ENCODE measurements around the gene HSD17B1.

The HSD17B1 gene

DNA sequence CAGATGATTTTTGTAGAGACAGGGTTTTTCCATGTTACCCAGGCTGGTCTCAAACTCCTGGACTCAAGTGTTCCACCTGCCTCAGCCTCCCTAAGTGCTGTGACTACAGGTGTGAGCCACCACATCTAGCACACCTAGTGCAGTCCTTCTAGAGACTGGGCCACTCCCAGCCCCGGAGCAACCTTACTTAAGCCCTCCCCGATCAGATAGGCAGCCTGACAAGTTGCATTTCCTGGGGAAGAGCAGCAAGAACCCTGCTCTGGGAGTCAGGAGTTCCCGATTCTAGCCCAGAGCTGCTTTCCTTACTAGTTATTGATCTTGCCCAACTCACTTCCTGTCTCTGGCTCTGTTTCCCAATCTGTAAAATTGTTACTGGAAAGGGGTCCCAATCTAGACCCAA lies 23.7 kb upstream of the HSD17B1 start:
- DNase-seq = no peak
- Histone ChIP-seq H3K9me3 (ENCODE audit: control extremely low read depth in 1 of 5, control insufficient read depth in 4 of 5, insufficient read depth in 2 of 5, low read depth in 1 of 5, low read length in 4 of 5) (no peaks in the 10 kb centered on the region), H3K27me3 (replicated peaks in 2 of 5; ENCODE audit: control insufficient read depth in 4 of 5, insufficient read depth in 5 of 5, low read length in 4 of 5) (no peaks in the 10 kb centered on the region), H3K36me3 (ENCODE audit: control insufficient read depth in 4 of 4, insufficient read depth in 4 of 4, low read length in 3 of 4) (no peaks in the 10 kb centered on the region), H3K4me1 (ENCODE audit: control extremely low read depth in 1 of 4, control insufficient read depth in 4 of 4, insufficient read depth in 4 of 4, low read length in 3 of 4) (peaks cover 2 to 48% (median 41%) of the 10 kb centered on the region in 4 experiments), H3K27ac (ENCODE audit: insufficient read depth in 1 of 2, low read depth in 1 of 2, low read length in 2 of 2, poor library complexity in 1 of 2, severe bottlenecking in 2 of 2) (peak overlapping the region in 1 of 2 experiments; percentile 14), H3K4me3 (ENCODE audit: control insufficient read depth in 1 of 7, extremely low read depth in 1 of 7, insufficient read depth in 4 of 7, low read depth in 2 of 7, low read length in 6 of 7) (no peak overlapping the region)
- ChIA-PET CTCF (interaction anchor here (0.7 to 4.9 kb wide), 4 partner anchors 9 to 307 kb away, joined by 3 to 47 read pairs (median 6); no protein-coding TSS in a partner anchor), POLR2A (interaction anchor here (0.6 kb wide), 1 partner anchor 239 kb away, joined by 3 read pairs; no protein-coding TSS in a partner anchor)
- WGBS (ENCODE audit: insufficient coverage) = 4% methylated on average over 3 of the region's 3 CpGs

DNA sequence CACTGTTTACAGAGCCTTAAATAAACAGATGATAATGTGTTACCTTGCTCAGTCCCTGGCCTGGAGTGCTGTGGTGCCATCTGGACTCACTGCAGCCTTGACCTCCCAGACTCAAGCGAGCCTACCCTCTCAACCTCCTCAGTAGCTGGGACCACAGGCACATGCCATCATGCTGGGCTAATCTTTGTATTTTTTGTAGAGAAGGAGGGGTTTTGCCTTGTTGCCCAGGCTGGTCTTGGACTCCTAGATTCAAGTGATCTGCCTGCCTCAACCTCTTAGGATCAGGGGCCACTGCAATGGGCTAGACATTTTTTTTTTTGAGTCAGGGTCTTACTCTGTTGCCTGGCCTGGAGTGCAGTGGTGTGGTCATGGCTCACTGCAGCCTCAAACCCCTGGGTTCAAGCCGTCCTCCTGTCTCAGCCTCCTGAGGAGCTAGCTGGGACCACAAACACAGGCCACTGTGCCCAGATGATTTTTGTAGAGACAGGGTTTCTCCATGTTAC lies 21.7 kb upstream of the HSD17B1 start:
- peak overlapping the region in 2 of 7 experiments; percentile 49 to 60 for H3K4me3 ChIP-seq (ENCODE audit: control insufficient read depth in 1 of 7, extremely low read depth in 1 of 7, insufficient read depth in 4 of 7, low read depth in 2 of 7, low read length in 6 of 7)
- H3K4me1 ChIP-seq (ENCODE audit: control extremely low read depth in 1 of 4, control insufficient read depth in 4 of 4, insufficient read depth in 4 of 4, low read length in 3 of 4) = peaks cover 2 to 57% (median 51%) of the 10 kb centered on the region in 4 experiments
- ChIA-PET CTCF (interaction anchor here (3.3 to 4.9 kb wide), 2 partner anchors 11 to 209 kb away, joined by 9 to 47 read pairs; no protein-coding TSS in a partner anchor), POLR2A (interaction anchor here (0.9 to 1.3 kb wide), 2 partner anchors 108 to 211 kb away, joined by 4 to 5 read pairs; partner anchors contain the start of gene CAVIN1)
- no peak overlapping the region for H3K27ac ChIP-seq (ENCODE audit: insufficient read depth in 1 of 2, low read depth in 1 of 2, low read length in 2 of 2, poor library complexity in 1 of 2, severe bottlenecking in 2 of 2)
- no peaks in the 10 kb centered on the region for H3K9me3 ChIP-seq (ENCODE audit: control extremely low read depth in 1 of 5, control insufficient read depth in 4 of 5, insufficient read depth in 2 of 5, low read depth in 1 of 5, low read length in 4 of 5)
- no peaks in the 10 kb centered on the region for H3K36me3 ChIP-seq (ENCODE audit: control insufficient read depth in 4 of 4, insufficient read depth in 4 of 4, low read length in 3 of 4)
- 88% methylated on average over 1 of the region's 2 CpGs for WGBS (ENCODE audit: insufficient coverage)
- no peak for DNase-seq
- no peaks in the 10 kb centered on the region for H3K27me3 ChIP-seq (replicated peaks in 2 of 5; ENCODE audit: control insufficient read depth in 4 of 5, insufficient read depth in 5 of 5, low read length in 4 of 5)

DNA sequence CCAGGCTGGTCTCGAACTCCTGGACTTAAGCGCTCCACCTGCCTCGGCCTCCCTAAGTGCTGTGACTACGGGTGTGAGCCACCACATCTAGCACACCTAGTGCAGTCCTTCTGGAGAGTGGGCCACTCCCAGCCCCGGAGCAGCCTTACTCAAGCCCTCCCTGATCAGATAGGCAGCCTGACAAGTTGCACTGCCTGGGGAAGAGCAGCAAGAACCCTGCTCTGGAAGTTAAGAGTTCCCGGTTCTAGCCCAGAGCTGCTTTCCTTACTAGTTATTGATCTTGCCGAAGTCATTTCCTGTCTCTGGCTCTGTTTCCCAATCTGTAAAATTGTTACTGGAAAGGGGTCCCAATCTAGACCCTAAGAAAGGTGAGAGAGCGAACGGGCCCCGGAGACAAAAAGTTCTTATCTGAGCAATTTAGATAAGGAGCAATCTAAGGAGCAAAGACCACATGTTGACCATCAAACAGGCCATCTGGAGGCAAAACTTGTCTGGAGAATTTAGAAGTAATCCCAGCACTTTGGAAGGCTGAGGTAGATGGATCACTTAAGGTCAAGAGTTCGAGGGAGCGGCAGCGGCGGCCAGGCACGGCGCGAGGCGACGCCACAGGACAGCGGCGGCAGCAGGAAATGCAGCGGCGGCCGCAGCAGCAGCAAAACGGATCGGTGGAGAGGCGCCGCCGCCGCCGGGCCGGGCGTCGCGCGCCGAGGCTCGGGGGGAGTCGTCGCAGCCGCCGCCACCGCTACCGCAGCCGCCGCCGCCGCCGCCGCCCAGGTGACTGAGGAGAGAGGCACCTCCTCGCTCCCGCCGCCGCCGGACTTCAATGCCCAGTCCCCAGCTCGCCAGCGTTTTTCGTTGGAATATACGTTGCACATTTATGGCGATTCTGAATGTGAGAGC lies 21.0 kb upstream of the HSD17B1 start:
- DNase-seq = peak in 2 of 3 donors; percentile 52 to 72
- ChIA-PET POLR2A (interaction anchor here (0.6 to 0.9 kb wide), 3 partner anchors 24 to 109 kb away, joined by 3 to 5 read pairs (median 3); partner anchors contain the start of gene CAVIN1), CTCF (interaction anchor here (0.8 to 4.9 kb wide), 3 partner anchors 12 to 210 kb away, joined by 3 to 47 read pairs (median 9); no protein-coding TSS in a partner anchor)
- Histone ChIP-seq H3K4me3 (ENCODE audit: control insufficient read depth in 1 of 7, extremely low read depth in 1 of 7, insufficient read depth in 4 of 7, low read depth in 2 of 7, low read length in 6 of 7) (peak overlapping the region; percentile 48 to 86 (median 63)), H3K4me1 (ENCODE audit: control extremely low read depth in 1 of 4, control insufficient read depth in 4 of 4, insufficient read depth in 4 of 4, low read length in 3 of 4) (peaks cover 2 to 58% (median 52%) of the 10 kb centered on the region in 4 experiments), H3K27ac (ENCODE audit: insufficient read depth in 1 of 2, low read depth in 1 of 2, low read length in 2 of 2, poor library complexity in 1 of 2, severe bottlenecking in 2 of 2) (no peak overlapping the region), H3K27me3 (replicated peaks in 2 of 5; ENCODE audit: control insufficient read depth in 4 of 5, insufficient read depth in 5 of 5, low read length in 4 of 5) (no peaks in the 10 kb centered on the region), H3K9me3 (ENCODE audit: control extremely low read depth in 1 of 5, control insufficient read depth in 4 of 5, insufficient read depth in 2 of 5, low read depth in 1 of 5, low read length in 4 of 5) (no peaks in the 10 kb centered on the region), H3K36me3 (ENCODE audit: control insufficient read depth in 4 of 4, insufficient read depth in 4 of 4, low read length in 3 of 4) (no peaks in the 10 kb centered on the region)
- 11% methylated on average over 60 of the region's 60 CpGs for WGBS (ENCODE audit: insufficient coverage)

DNA sequence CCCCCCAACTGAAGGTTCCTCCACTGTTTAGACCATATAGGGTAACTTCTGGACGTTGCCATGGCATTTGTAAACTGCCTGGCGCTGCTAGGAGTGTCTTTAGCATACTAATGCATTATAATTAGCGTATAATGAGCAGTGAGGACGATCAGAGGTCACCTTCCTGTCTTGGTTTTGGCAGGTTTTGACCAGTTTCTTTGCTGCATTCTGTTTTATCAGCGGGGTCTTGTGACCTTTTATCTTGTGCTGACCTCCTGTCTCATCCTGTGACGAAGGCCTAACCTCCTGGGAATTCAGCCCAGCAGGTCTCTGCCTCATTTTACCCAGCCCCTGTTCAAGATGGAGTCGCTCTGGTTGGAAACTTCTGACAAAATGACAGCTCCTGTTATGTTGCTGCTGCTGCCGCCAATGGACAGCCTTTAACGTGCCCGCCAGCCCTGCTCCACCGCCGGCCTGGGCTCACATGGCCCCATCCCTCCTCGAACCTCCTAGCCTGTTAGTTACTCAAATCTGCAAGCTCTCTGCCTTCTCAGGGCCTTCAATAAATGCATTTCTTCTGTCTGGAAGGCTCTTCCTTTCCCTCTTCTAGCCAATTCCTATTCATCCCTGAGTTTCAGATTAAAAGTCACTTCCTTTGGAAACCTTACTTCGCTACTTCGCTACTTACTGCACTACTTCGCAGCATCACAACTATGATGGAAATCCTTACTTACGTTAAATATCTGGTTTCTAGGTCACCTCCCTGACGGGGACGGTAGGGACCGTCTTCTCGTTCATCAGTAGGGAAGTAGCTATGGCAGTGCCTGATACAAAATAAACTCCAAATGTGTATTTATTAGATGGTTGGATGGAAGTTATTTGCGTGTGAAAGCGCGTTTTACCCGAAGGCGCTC lies 17.3 kb upstream of the HSD17B1 start:
- ChIA-PET CTCF (interaction anchor here (1.1 to 3.1 kb wide), 4 partner anchors 13 to 214 kb away, joined by 3 to 11 read pairs (median 5); no protein-coding TSS in a partner anchor), POLR2A (interaction anchor here (0.8 to 1.4 kb wide), 3 partner anchors 8 to 42 kb away, joined by 3 to 4 read pairs (median 4); partner anchors contain the start of gene PSMC3IP)
- Histone ChIP-seq H3K36me3 (ENCODE audit: control insufficient read depth in 4 of 4, insufficient read depth in 4 of 4, low read length in 3 of 4) (peaks cover 0 to 20% (median 11%) of the 10 kb centered on the region in 4 experiments), H3K27ac (ENCODE audit: insufficient read depth in 1 of 2, low read depth in 1 of 2, low read length in 2 of 2, poor library complexity in 1 of 2, severe bottlenecking in 2 of 2) (peak overlapping the region; percentile 34 to 73), H3K9me3 (ENCODE audit: control extremely low read depth in 1 of 5, control insufficient read depth in 4 of 5, insufficient read depth in 2 of 5, low read depth in 1 of 5, low read length in 4 of 5) (no peaks in the 10 kb centered on the region), H3K4me1 (ENCODE audit: control extremely low read depth in 1 of 4, control insufficient read depth in 4 of 4, insufficient read depth in 4 of 4, low read length in 3 of 4) (peaks cover 2 to 44% (median 36%) of the 10 kb centered on the region in 4 experiments), H3K27me3 (replicated peaks in 2 of 5; ENCODE audit: control insufficient read depth in 4 of 5, insufficient read depth in 5 of 5, low read length in 4 of 5) (no peaks in the 10 kb centered on the region), H3K4me3 (ENCODE audit: control insufficient read depth in 1 of 7, extremely low read depth in 1 of 7, insufficient read depth in 4 of 7, low read depth in 2 of 7, low read length in 6 of 7) (peak overlapping the region; percentile 70 to 81 (median 72))
- WGBS (ENCODE audit: insufficient coverage) = 45% methylated on average over 25 of the region's 26 CpGs
- DNase-seq = peak in 1 of 3 donors; percentile 50

DNA sequence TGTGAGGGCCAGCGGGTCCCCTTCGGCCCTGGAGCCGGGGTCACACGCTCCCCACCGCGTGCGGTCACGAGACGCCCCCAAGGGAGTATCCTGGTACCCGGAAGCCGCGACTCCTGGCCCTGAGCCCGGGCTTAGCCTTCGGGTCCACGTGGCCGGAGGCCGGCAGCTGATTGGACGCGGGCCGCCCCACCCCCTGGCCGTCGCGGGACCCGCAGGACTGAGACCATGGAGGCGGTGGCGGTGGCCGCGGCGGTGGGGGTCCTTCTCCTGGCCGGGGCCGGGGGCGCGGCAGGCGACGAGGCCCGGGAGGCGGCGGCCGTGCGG lies 16.7 kb upstream of the HSD17B1 start, which contains the start of gene NAGLU:
TSS of gene NAGLU (plus strand) at position 194 of the 324 bp plus-strand sequence. CDS start at position 226, 32 bp downstream.
- DNase-seq = peak; percentile 86 to 91 (median 89)
- 0% methylated on average over 40 of the region's 40 CpGs for WGBS (ENCODE audit: insufficient coverage)
- H3K4me1 ChIP-seq (ENCODE audit: control extremely low read depth in 1 of 4, control insufficient read depth in 4 of 4, insufficient read depth in 4 of 4, low read length in 3 of 4) = peaks cover 2 to 38% (median 30%) of the 10 kb centered on the region in 4 experiments
- H3K9me3 ChIP-seq (ENCODE audit: control extremely low read depth in 1 of 5, control insufficient read depth in 4 of 5, insufficient read depth in 2 of 5, low read depth in 1 of 5, low read length in 4 of 5) = no peaks in the 10 kb centered on the region
- peak within 1 kb of the TSS; percentile 34 to 73 for H3K27ac ChIP-seq (ENCODE audit: insufficient read depth in 1 of 2, low read depth in 1 of 2, low read length in 2 of 2, poor library complexity in 1 of 2, severe bottlenecking in 2 of 2)
- H3K27me3 ChIP-seq (replicated peaks in 2 of 5; ENCODE audit: control insufficient read depth in 4 of 5, insufficient read depth in 5 of 5, low read length in 4 of 5) = no peaks in the 10 kb centered on the region
- POLR2A ChIA-PET = interaction anchor here (0.8 to 1.4 kb wide), 4 partner anchors 9 to 215 kb away, joined by 3 to 4 read pairs (median 4); partner anchors contain the start of gene PSMC3IP
- H3K4me3 ChIP-seq (ENCODE audit: control insufficient read depth in 1 of 7, extremely low read depth in 1 of 7, insufficient read depth in 4 of 7, low read depth in 2 of 7, low read length in 6 of 7) = peak within 1 kb of the TSS; percentile 70 to 81 (median 72)
- CTCF ChIA-PET = interaction anchor here (1.1 to 3.1 kb wide), 4 partner anchors 13 to 214 kb away, joined by 3 to 11 read pairs (median 5); no protein-coding TSS in a partner anchor
- H3K36me3 ChIP-seq (ENCODE audit: control insufficient read depth in 4 of 4, insufficient read depth in 4 of 4, low read length in 3 of 4) = peaks cover 0 to 25% (median 14%) of the 10 kb centered on the region in 4 experiments
